Loucy (cell line): ENCODE data around the gene MAP3K5.

Experiments
- H2AFZ ChIP-seq: fragments of 200-600 bp; sonication (generic); 2 replicates; pipeline ENCODE4 v1.6.0; 2016; ENCODE audit warnings: antibody characterized with exemption, mild to moderate bottlenecking, low read length, moderate library complexity
- H3F3A ChIP-seq: fragments of 200-600 bp; 2 replicates; pipeline ENCODE4 v1.6.0; 2016; ENCODE audit warnings: antibody characterized with exemption, low read depth, mild to moderate bottlenecking
- H3K27me3 ChIP-seq: fragments of 200-600 bp; sonication (generic); 2 replicates; pipeline ENCODE4 v1.6.1; 2014; ENCODE audit warnings: low read length, mild to moderate bottlenecking; ENCODE audit not compliant: insufficient read depth, poor library complexity, severe bottlenecking
- H3K36me3 ChIP-seq: fragments of 200-600 bp; sonication (generic); 2 replicates; pipeline ENCODE4 v1.6.1; 2016; ENCODE audit warnings: low read length; ENCODE audit not compliant: insufficient read depth
- H3K4me1 ChIP-seq: fragments of 200-600 bp; sonication (generic); 2 replicates; pipeline ENCODE4 v1.5.1; 2014; ENCODE audit warnings: low read length, mild to moderate bottlenecking; ENCODE audit not compliant: insufficient read depth, poor library complexity, severe bottlenecking
- H3K4me2 ChIP-seq: fragments of 200-600 bp; sonication (generic); 2 replicates; pipeline ENCODE4 v1.6.0; 2014; ENCODE audit warnings: antibody characterized with exemption, low read length, low read depth, mild to moderate bottlenecking; ENCODE audit not compliant: poor library complexity, severe bottlenecking
- H3K4me3 ChIP-seq: fragments of 200-600 bp; sonication (generic); 2 replicates; pipeline ENCODE4 v1.5.1; 2014; ENCODE audit warnings: low read length, mild to moderate bottlenecking, mixed read lengths; ENCODE audit not compliant: poor library complexity, severe bottlenecking
- H3K79me2 ChIP-seq: fragments of 200-600 bp; sonication (generic); 2 replicates; pipeline ENCODE4 v1.6.1; 2014; ENCODE audit warnings: low read length; ENCODE audit not compliant: insufficient read depth
- H3K9ac ChIP-seq: fragments of 200-600 bp; sonication (generic); 2 replicates; pipeline ENCODE4 v1.6.0; 2014; ENCODE audit warnings: mild to moderate bottlenecking, low read depth, low read length, moderate library complexity; ENCODE audit not compliant: poor library complexity, severe bottlenecking
- H3K9me2 ChIP-seq: fragments of 200-600 bp; sonication (generic); replicated peaks from 2 replicates; pipeline ENCODE4 v1.6.1; 2016; ENCODE audit warnings: low read depth, low read length, mixed read lengths
- H3K9me3 ChIP-seq: fragments of 200-600 bp; sonication (generic); 2 replicates; pipeline ENCODE4 v1.6.1; 2014; ENCODE audit warnings: mild to moderate bottlenecking, antibody characterized with exemption, low read length, low read depth; ENCODE audit not compliant: insufficient read depth
- H4K20me1 ChIP-seq: fragments of 200-600 bp; sonication (generic); 2 replicates; pipeline ENCODE4 v1.6.0; 2014; ENCODE audit warnings: antibody characterized with exemption, low read length, mild to moderate bottlenecking; ENCODE audit not compliant: insufficient read depth, poor library complexity, severe bottlenecking
- EZH2phosphoT487 ChIP-seq: fragments of 200-600 bp; IDR thresholded peaks from 2 replicates; pipeline ENCODE4 v1.6.1; 2018; ENCODE audit warnings: antibody characterized with exemption, mild to moderate bottlenecking, moderate library complexity, borderline replicate concordance
- TF ChIP-seq, protein P1 (sequence below): fragments of 200-600 bp; sonication (generic); conservative IDR thresholded peaks from 2 replicates; pipeline ENCODE4 v1.5.1; 2014; ENCODE audit warnings: mild to moderate bottlenecking, antibody characterized with exemption, low read length

The MAP3K5 gene

GRCh38 chr6:136757150-136757549 lies 35.1 kb downstream of the MAP3K5 start:
- Histone ChIP-seq H3K4me3 (no peak overlapping the region), H3K9ac (no peak overlapping the region), H3K9me3 (no peaks in the 10 kb centered on the region), H3K27me3 (no peaks in the 10 kb centered on the region), H4K20me1 (no peaks in the 10 kb centered on the region), H3K9me2 (no peaks in the 10 kb centered on the region), H2AFZ (no peak overlapping the region), H3K4me2 (no peak overlapping the region), H3K79me2 (no peaks in the 10 kb centered on the region), H3K36me3 (no peaks in the 10 kb centered on the region), H3F3A (no peaks in the 10 kb centered on the region), H3K4me1 (peaks cover 11% of the 10 kb centered on the region)
- TF ChIP-seq, protein P1, sequence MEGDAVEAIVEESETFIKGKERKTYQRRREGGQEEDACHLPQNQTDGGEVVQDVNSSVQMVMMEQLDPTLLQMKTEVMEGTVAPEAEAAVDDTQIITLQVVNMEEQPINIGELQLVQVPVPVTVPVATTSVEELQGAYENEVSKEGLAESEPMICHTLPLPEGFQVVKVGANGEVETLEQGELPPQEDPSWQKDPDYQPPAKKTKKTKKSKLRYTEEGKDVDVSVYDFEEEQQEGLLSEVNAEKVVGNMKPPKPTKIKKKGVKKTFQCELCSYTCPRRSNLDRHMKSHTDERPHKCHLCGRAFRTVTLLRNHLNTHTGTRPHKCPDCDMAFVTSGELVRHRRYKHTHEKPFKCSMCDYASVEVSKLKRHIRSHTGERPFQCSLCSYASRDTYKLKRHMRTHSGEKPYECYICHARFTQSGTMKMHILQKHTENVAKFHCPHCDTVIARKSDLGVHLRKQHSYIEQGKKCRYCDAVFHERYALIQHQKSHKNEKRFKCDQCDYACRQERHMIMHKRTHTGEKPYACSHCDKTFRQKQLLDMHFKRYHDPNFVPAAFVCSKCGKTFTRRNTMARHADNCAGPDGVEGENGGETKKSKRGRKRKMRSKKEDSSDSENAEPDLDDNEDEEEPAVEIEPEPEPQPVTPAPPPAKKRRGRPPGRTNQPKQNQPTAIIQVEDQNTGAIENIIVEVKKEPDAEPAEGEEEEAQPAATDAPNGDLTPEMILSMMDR = no peak
- TF ChIP-seq EZH2phosphoT487 = no peak

- Histone ChIP-seq H3K27me3 (no peaks in the 10 kb centered on the region), H2AFZ (no peak overlapping the region), H3K9me2 (no peaks in the 10 kb centered on the region), H3K79me2 (no peaks in the 10 kb centered on the region), H3K4me1 (no peaks in the 10 kb centered on the region), H4K20me1 (no peaks in the 10 kb centered on the region), H3K4me2 (no peak overlapping the region), H3K4me3 (no peak overlapping the region), H3K9me3 (no peaks in the 10 kb centered on the region), H3K9ac (no peak overlapping the region), H3K36me3 (no peaks in the 10 kb centered on the region), H3F3A (no peaks in the 10 kb centered on the region)
- TF ChIP-seq, protein P1 = no peak
- no peak for TF ChIP-seq EZH2phosphoT487
These were observed 37.5 kb downstream of the MAP3K5 start for GRCh38 chr6:136754820-136755219.

- Histone ChIP-seq H3F3A (no peaks in the 10 kb centered on the region), H4K20me1 (no peaks in the 10 kb centered on the region), H3K27me3 (no peaks in the 10 kb centered on the region), H3K4me2 (no peak overlapping the region), H3K4me1 (no peaks in the 10 kb centered on the region), H3K79me2 (no peaks in the 10 kb centered on the region), H3K9me3 (no peaks in the 10 kb centered on the region), H3K9me2 (no peaks in the 10 kb centered on the region), H2AFZ (no peak overlapping the region), H3K4me3 (no peak overlapping the region), H3K36me3 (no peaks in the 10 kb centered on the region), H3K9ac (no peak overlapping the region)
- TF ChIP-seq, protein P1 = no peak
- no peak for TF ChIP-seq EZH2phosphoT487
These were observed 38.7 kb downstream of the MAP3K5 start for GRCh38 chr6:136753624-136754023.
